HG02588 (cell line): ENCODE measurements around the gene EPB41.
"Not testable (repeated sequence)": the region's sequence is repeated elsewhere in the genome, so short reads cannot be mapped to it uniquely, and the experiment has no call there.

Experiments
- ATAC-seq: cut with Tn5 transposase; IDR thresholded peaks from one replicate; pipeline ENCODE4 v1.9.1; 2021; ENCODE audit warnings: mild to moderate bottlenecking, moderate library complexity; ENCODE audit not compliant: unreplicated experiment

Gene EPB41

DNA sequence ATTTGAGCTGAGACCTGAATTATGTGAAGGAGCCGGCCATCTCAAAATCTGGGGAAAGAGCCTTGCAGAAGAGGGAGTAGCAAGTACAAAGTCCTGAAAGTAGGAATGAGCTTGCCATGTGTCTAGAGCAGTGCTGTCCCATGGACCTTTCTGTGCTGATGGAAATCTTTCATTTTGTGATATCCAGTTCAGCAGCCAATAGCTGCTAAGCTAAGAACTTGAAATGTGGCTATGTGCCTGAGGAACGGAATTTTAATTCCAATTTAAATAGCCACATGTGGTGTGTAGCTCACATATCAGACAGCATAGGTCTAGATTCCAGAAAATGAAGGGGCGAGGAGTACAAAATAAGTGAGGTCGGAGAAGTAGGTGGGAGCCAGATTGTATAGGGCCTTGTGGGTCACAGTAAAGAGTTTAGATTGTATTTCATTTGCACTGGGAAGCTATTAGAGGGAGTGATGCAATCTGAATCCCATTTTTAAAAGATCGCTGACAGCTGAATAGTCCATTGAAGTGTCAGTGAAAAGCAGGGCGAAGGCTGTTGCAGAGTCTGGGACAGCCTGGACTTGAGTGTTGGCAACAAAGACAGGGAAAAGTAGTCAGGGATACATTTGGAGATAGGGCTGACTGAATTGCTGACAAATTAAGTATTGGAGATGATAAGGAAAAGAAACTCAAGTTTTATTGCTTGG, 129.1 kb downstream of the EPB41 start:
- ATAC-seq: no peak

DNA sequence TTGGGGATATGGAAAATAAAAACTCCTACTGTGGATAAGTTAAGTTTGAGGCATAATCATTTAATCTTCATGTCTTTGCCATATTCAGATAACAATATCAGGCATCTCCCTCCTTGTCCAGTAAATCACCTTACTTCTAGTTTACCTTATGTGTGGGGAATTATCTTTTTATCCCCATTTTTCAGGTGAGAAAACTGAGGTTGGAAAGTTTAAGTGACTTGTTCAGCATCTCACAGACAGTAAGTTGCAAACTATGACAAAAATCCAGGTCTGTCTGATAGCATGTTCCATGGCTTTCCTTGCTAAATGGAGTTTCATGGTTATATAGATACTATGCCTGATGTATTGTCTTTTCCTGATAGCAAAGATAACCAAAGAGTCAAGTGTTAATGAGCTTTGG, 129.6 kb downstream of the EPB41 start:
- ATAC-seq: no peak

DNA sequence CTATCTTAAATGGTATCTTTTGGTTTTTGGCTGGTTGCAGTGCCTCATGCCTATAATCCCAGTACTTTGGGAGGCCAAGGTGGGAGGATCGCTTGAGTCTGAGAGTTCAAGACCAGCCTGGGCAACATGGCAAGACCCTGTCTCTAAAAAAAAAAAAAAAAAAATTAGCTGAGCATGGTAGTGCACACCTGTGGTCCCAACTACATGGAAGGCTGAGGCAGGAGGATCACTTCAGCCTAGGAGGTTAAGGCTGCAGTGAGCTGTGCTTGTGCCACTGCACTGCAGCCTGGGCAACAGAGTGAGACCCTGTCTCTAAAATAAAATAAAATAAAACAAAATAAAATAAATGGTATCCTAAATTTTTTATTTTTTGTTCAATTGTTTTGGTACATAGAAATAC, 131.3 kb downstream of the EPB41 start:
- not testable (repeated sequence) for ATAC-seq

DNA sequence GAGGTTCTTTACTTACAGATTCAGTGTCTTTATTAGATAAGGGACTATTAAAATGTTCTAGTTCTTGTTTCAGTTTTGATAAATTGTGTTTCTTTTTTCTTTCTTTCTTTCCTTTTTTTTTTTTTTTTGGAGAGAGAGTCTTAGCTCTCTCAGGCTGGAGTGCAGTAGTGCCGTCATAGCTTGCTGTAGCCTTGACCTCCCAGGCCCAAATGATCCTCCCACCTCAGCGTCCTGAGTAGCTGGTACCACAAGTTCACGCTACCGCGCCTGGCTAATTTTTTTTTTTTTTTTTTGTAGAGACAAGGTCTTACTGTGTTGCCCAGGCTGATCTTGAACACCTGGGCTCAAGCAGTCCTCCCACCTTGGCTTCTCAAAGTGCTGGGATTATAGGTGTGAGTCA, 132.8 kb downstream of the EPB41 start:
- no peak for ATAC-seq

DNA sequence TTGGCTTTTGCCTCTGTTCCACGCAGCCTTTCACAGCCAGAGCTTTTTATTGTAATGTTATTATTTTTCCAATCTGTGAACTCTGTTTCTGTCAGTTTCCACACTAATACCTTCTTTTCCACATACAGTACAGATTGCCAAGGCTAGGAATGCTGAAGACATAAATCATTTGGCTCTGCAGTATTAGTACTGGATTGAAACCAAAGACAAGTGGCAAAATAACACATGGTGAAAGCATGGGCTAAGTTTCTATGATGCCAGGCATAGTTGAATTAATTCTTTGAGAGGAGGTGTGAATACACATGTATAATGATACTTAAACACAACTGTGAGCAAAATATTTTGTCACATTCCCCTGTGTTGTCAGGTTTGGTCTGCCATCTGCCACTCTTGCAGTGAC, 135.8 kb downstream of the EPB41 start:
- no peak for ATAC-seq

DNA sequence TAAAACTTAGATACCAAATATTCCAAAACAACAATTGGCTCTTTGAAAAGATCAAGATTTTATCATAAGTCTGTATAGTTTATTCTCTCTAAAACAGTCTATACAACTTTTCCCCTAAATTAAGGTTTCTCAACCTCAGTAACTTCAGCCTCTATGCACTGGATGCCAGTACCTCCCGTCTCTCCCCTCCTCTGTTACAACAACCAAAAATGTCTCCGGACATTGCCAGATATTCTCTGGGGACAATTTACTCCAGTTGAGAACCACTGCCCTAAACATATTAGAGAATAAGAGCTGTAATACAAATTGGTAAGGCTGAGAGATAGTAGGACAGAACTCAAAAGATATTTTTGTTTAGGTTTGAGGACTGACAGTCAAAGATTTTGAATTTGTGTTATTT, 137.7 kb downstream of the EPB41 start:
- no peak for ATAC-seq

DNA sequence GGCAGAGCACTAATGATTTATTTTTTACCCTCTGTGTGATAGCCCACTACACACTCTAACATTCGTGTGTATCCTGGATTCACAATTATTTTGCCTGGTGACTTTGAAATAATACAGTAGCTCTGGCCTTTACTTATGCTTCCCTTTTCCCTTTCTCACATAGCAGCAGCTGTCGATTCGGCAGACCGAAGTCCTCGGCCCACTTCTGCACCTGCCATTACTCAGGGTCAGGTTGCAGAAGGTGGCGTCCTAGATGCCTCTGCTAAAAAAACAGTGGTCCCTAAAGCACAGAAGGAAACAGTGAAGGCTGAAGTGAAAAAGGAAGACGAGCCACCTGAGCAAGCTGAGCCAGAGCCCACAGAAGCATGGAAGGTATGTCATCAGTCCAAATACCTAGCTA, 138.6 kb downstream of the EPB41 start:
- ATAC-seq: no peak

DNA sequence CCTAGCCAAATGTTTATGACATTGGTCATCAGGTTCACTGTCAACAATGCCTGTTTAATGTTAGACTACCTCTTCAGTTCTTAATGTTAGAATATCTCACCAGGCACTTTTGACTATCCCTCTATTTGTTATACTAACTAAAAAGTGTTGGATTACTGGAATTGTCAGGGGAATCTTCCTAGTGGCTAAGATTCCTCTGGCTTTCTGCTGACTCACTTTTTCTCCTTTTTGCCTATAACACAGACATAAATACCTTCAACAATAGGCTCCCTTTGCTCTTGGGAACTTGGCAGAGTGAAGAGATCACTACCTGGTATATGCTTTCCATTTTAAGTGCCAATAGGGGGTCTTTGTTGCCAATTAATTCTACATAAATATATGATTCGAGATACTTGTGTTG, 140.8 kb downstream of the EPB41 start:
- ATAC-seq: no peak

DNA sequence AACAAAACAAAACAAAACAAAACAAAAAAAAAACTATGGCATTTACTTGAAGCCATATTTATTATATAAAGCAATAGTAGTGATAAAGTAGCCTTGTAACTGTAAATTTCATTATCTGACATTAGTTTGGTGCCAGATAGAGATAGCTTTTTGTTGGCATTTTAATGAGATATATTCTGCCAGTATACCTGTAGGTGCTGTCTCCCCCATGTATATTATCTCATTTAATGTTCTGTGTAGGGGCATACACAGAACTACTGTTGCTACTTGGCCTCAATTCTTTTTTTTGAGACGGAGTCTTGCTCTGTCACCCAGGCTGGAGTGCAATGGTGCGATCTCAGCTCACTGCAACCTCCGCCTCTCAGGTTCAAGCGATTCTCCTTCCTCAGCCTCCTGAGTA, 141.9 kb downstream of the EPB41 start:
- no peak for ATAC-seq

DNA sequence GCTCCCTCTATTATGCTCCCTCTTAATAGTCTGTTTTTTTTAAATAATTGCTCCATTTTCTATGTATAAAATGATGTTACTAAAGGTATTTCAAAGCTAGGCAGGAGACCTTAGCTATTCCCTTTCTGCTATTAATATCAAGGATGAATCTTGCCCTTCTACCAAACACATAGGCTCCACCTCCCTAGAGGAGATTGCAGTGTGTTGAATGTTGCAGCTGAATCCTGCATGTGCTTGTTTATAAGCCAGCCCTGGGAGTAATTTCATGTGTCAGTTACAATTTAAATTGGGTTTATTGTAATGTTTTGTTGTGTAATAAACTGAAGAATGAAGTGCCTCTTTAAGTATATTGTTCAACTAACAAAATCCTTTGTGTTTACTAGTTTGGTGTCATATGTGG, 143.3 kb downstream of the EPB41 start:
- ATAC-seq: no peak

DNA sequence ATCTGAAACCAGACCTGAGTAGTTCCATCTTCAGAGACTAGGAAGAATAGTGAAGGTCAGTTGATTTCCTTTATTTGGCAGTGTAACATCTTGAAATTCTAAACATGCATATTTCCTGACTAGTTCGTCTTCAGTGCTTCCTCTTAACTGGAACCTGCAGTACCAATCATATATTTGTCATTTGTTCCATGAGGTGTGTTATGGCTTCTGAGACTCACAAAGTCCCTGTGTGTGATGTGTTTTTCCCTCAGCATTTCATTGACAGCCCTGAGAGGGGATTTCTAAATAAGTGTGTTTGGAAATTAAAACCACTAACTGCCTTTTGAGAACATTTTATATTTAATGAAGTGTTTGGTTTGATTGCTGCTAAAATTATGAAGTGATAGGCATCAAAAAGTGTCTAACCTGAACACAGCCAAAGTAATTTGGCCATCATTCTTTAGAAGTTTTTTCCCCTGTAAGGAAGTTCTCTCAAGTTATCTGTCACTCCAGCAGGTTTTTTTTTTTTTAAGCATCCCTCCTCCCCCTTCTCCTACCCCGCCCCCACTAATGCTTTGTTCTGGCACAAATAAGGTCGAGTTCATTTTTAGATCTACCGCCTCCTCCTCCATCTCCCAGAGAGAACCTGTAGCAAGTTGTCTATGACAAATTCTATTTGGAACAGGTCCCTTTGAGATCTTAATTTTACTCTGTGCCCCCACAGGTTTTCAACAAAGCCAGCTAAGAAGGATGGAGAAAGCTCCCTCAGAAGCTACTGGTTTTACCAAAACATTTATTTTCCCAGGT, 148.0 kb downstream of the EPB41 start:
- no peak for ATAC-seq

DNA sequence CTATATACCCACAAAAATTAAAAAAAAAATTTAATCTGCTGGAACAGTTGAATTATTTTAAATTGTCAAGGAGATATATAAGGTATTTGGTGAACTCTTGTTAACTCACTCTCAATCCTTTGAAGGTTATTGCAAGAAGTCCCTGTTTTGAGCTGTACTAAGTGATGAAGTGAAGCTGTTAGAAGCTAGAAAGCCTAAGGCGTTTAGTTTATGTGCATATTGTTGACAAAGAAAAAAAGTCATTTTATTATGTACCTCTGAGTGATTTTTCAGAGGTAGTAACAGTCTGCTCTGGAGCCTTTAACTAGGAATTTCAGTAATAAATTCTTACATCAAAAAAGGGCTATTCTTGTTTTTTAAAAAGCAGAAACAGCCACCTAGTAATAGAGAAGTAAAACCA, 149.7 kb downstream of the EPB41 start:
- ATAC-seq: no peak

DNA sequence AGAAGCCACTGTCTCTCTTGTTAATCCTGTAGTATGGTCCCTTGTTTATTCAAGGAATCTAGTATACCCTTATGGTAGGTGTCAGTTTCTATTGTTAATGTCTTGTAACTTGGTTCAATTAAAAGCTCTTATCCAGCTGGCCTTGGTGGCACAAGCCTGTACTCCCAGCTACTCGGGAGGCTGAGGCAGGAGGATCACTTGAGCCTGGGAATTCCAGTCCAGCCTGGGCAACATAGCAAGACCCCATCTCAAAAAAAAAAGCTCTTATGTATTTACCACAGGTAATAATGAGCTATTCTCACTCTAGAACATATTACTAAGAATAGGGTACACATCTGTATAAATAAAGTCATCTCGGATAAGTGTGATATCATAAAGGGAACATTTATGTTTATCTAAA, 162.8 kb downstream of the EPB41 start:
- ATAC-seq: no peak

DNA sequence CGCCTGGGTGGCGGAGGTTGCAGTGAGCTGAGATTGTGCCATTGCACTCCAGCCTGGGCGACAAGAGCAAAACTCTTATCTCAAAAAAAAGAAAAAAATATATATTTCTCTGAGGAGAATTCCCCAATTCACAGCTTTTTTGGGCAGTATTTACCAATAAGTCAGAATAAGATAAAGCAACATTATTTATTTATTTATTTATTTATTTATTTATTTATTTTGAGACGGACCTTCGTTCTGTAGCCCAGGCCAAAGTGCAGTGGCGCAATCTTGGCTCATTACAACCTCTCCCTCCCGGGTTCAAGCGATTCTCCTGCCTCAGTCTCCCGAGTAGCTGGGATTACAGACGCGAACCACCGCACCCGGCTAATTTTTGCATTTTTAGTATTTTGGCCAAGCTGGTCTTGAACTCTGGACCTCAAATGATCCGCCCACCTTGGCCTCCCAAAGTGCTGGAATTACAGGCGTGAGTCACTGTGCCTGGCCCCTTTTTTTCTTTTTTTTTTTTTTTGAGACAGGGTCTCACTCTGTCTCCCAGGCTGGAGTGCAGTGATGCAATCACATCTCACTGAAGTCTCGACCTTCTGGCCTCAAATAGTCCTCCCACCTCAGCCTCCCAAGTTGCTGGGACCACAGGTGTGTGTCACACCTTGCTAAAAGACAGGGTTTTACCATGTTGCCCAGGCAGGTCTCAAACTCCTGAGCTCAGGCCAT, 165.7 kb downstream of the EPB41 start:
- ATAC-seq: not testable (repeated sequence)

DNA sequence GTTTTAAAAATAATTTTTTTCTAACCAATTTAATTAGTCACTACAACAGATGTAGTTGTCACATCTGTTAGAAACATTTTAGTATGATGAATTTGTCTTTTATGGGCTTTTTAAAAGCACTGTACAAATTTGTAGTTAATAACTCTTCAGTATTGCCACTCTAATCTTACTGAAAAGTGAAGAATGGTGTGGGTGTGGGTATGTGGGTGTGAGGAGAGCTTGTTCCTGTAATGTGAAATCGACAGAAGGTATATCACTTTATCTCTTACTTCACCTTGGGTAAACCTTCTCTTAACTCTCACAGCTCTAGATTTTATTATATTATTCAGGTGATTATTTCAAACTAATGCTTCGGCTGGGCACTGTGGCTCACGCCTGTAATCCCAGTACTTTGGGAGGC, 166.8 kb downstream of the EPB41 start:
- no peak for ATAC-seq

DNA sequence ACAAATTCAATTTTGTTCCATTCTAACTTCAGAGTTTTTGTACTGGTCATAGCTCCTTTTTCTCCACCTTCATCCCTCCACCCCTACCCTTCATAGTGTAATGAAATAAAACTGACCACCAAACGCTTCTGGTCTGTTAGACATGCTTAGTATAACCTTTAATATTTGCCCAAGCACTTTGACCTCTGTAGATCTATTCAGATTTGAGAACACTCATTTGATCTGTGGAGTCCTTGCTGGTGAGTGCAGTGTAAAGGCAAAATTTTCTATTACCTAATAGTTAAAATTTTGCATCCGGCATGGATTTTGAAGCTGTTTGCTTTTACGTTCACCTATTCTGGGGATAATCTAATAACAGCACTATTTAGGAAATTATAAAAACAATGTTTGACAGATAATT, 168.2 kb downstream of the EPB41 start:
- ATAC-seq: no peak

DNA sequence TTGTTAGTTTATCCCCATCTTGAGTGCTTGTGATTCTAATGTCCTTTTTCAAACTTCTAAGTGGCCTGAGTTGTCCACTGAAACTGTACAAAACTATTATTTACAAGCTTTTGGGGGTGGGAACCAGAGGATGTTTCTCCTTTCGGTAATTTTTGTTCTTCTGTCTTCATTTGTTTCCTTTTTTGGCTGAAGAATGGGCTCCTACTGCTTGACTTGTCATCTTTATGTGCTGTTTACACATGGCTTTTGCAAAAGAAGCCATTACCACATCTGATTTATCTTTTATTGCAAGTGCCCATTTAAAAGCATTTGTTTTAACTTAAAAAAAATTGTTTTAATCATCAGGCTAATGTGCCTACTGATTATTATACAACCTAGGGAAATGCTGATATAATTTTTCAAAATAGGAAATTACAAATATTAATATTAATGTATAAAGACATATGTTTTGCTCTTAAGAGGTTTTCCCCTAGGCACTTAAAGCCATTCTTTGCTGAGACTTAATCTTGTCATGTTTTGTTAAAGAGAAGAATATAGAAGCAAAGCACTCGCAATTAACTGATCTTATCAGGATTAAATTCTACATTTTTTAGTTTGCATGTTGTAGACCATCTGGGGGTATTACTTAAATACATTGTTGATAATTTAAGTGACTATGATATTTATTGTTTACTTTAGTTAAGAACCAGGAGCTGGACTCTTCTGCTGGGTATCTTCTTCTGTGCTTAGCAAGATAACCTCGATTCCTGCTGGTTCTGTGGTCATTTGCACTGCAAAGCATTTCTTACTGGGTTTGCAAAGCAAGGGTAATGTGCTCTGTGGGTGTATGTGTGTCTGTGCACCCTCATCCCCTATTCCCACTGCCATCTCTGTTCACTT, 169.2 kb downstream of the EPB41 start:
- no peak for ATAC-seq

DNA sequence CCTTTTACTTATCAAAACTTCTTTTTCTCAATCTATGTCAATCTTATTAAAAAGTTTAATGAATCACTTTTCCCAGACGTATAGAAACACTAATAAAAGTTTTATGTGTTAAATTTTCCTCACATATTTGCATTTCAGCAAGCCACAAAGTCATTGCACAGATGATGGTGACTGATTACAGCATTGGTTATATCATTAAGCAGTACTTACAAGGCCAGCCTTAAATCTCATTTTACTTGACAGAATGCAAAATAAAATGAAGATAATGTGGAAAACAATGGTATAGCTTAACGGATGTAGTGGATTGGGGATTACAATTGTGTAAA, 169.8 kb downstream of the EPB41 start:
- no peak for ATAC-seq

DNA sequence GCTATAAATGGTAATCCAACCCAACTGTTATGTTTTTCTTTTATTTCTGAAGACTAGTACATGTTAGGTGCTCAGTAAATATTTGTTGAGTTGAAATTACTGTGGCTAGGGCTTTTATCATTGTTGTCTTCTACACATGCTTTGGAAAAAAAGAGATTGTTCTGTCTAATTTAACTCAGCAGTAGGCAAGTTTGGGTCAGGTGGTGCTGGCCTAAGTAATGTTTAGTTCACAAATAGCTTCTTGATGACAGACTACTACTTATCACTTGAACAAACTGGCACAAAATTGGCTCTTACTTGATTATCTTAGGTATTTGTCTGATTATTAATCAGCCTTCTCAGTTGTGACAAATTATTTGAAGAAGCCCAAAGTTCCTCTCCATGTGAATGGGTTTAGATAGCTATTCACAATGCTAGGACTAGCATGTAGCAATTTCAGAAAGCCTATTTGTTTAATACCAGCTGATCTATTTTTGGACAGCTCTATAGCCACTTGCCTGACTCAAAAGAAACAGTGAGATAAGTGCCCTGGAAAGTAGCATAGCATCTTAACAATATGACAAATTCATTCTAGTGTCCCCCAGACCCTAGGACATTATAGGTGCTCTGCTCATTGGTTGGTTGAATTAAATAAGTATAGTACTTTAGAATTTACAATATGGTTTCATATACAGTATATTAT, 176.7 kb downstream of the EPB41 start:
- ATAC-seq: no peak

DNA sequence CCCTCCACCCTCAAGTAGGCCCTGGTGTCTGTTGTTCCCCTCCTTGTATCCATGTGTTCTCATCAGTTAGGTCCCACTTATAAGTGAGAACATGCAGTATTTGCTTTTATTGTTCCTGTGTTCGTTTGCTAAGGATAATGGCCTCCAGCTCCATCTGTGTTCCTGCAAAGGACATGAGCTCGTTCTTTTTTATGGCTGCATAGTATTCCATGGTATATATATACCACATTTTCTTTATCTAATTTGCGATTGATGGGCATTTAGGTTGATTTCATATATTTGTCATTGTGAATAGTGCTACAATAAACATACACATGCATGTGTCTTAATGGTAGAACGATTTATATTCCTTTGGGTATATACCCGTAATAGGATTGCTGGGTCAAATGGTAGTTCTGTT, 178.3 kb downstream of the EPB41 start:
- ATAC-seq: not testable (repeated sequence)

DNA sequence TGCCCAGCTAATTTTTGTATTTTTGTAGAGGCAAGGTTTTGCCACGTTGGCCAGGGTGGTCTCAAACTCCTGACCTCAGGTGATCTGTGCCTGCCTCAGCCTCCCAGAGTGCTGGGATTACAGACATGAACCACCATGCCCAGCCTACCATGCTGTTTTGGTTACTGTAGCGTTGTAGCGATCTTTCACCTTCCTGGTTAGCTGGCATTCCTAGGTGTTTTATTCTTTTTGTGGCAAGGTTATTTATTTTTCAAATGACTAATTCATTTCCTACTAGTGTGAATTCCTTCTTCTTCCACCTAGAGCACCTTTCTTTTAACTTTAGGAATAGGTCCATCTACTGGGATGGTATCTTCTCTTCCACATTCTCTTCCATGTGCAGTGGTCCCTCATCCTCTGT, 180.1 kb downstream of the EPB41 start:
- no peak for ATAC-seq
